Sigmoid colon (tissue), 7 donors: ENCODE results near the gene CCDC157. TPM values are rescaled to one million over a fixed set of nuclear protein-coding genes. Genes with fewer than 3 reads are reported as not detected.

Experiments
- DNase-seq: peaks from one replicate; pipeline ENCODE4 v3.0.0-alpha.2; 2019
- H3K27ac ChIP-seq, 4 donors: fragments of 200-600 bp; sonication (generic); one replicate each; pipeline ENCODE4 v1.5.1; 2016 to 2019; ENCODE audit warnings: mild to moderate bottlenecking in 1 of 4
- H3K27me3 ChIP-seq, 3 donors: fragments of 200-600 bp; sonication (generic); one replicate each; pipeline ENCODE4 v1.5.1; 2019; ENCODE audit warnings: mild to moderate bottlenecking in 1 of 3
- H3K36me3 ChIP-seq, 4 donors: fragments of 200-600 bp; sonication (generic); one replicate each; pipeline ENCODE4 v1.5.1; 2016 to 2019
- H3K4me1 ChIP-seq, 4 donors: fragments of 200-600 bp; sonication (generic); one replicate each; pipeline ENCODE4 v1.5.1; 2017 to 2019
- H3K4me3 ChIP-seq, 4 donors: fragments of 200-600 bp; sonication (generic); one replicate each; pipeline ENCODE4 v1.5.1; 2017 to 2019; ENCODE audit warnings: mild to moderate bottlenecking in 2 of 4, moderate library complexity in 1 of 4
- H3K9me3 ChIP-seq, 4 donors: fragments of 200-600 bp in 3 of 4; sonication (generic) in 3 of 4; one replicate each; pipeline versions ENCODE4 v1.5.1 to v1.6.1; 2013 to 2019
- EP300 ChIP-seq, 4 donors: sonication (generic); formaldehyde crosslinking; IDR thresholded peaks; one replicate each; pipeline ENCODE4 v1.6.1; 2017; ENCODE audit warnings: antibody characterized with exemption in 4 of 4
- POLR2A ChIP-seq, 2 donors: fragments of 450-650 bp; IDR thresholded peaks; one replicate each; pipeline ENCODE4 v1.6.1; 2016; ENCODE audit warnings: antibody characterized with exemption in 2 of 2, mild to moderate bottlenecking in 2 of 2, moderate library complexity in 2 of 2
- POLR2AphosphoS5 ChIP-seq, 4 donors: sonication (generic); formaldehyde crosslinking; IDR thresholded peaks; one replicate each; pipeline ENCODE4 v1.6.1; 2017; ENCODE audit warnings: antibody characterized with exemption in 4 of 4
- WGBS, 2 donors: extraction: QIAGEN DNeasy Blood & Tissue Kit; methylation state at CpG; one replicate each; pipeline ENCODE4 v1.1.7; 2013; 5-methylcytosine and 5-hydroxymethylcytosine counted together
- intact Hi-C: fragments of 100-400 bp; cut with DNase I; formaldehyde crosslinking; loops from one replicate; pipeline ENCODE4 v1.15.1; 2023
- polyA plus RNA-seq, 3 donors: library from polyadenylated mRNA; stranded (reverse); fragments of 200-250 nt; gene quantifications; one replicate each; pipeline ENCODE4 v1.2.3, GENCODE V29; 2013
- total RNA-seq, 4 donors: library from RNA; depleted of rRNA; stranded (reverse); fragments of >200 nt; gene quantifications; one replicate each; pipeline ENCODE4 v1.1.0, GENCODE V29; 2016
- TF ChIP-seq, protein P1 (sequence below), 4 experiments: fragments of 450-650 bp in 3 of 4; fragments of 200-600 bp in 1 of 4; IDR thresholded peaks; one replicate each; pipeline ENCODE4 v1.5.1; 2016 to 2019; ENCODE audit warnings: antibody characterized with exemption in 4 of 4, mild to moderate bottlenecking in 3 of 4, moderate library complexity in 2 of 4
- donor health status: healthy with polysubstance abuse.
- donor health status: Bipolar disorder and iron deficiency.
- donor health status: healthy.

Gene CCDC157
- total and polyA plus RNA-seq, 7 donors: 0.83 to 2.0 (median 1.6) TPM

DNA sequence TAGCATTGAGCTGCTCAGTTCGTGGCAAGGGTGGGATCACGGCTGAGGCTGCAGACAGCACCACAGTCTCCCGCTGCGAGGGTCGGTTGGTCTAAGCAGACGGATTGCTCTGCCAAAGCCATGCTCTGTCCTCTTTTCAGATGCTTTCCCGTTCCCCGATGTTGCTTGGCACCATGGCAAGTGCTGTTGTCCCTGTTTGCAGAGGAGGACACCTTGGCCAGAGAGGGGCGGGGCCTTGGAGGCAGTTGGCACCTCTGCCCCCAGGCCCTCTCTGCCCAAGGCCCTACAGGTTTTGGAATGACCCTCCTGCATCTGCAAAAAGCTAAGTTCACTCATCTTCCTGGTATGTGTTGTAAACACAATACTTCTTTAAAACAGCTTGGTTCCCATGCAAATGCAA is 11.6 kb downstream of the CCDC157 start:
- Histone ChIP-seq H3K4me1 (no peaks in the 10 kb centered on the region), H3K9me3 (no peaks in the 10 kb centered on the region), H3K27me3 (no peaks in the 10 kb centered on the region), H3K4me3 (no peak overlapping the region), H3K27ac (no peak overlapping the region), H3K36me3 (no peaks in the 10 kb centered on the region)
- DNase-seq: no peak
- intact Hi-C loops: no loop called here
- WGBS, 2 donors: 89 to 93% methylated on average over 9 of the region's 9 CpGs
- TF ChIP-seq, protein P1, sequence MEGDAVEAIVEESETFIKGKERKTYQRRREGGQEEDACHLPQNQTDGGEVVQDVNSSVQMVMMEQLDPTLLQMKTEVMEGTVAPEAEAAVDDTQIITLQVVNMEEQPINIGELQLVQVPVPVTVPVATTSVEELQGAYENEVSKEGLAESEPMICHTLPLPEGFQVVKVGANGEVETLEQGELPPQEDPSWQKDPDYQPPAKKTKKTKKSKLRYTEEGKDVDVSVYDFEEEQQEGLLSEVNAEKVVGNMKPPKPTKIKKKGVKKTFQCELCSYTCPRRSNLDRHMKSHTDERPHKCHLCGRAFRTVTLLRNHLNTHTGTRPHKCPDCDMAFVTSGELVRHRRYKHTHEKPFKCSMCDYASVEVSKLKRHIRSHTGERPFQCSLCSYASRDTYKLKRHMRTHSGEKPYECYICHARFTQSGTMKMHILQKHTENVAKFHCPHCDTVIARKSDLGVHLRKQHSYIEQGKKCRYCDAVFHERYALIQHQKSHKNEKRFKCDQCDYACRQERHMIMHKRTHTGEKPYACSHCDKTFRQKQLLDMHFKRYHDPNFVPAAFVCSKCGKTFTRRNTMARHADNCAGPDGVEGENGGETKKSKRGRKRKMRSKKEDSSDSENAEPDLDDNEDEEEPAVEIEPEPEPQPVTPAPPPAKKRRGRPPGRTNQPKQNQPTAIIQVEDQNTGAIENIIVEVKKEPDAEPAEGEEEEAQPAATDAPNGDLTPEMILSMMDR (IDR thresholded peaks at IDR 0.05): no peak
- TF ChIP-seq POLR2AphosphoS5 (IDR thresholded peaks at IDR 0.05): no peak
- no peak for TF ChIP-seq POLR2A (IDR thresholded peaks at IDR 0.05)
- TF ChIP-seq EP300 (IDR thresholded peaks at IDR 0.05): no peak

- intact Hi-C loops: no loop called here
- no peaks in the 10 kb centered on the region for H3K36me3 ChIP-seq
- WGBS, 2 donors: 93 to 94% methylated on average over 19 of the region's 19 CpGs
- TF ChIP-seq, protein P1 (IDR thresholded peaks at IDR 0.05): no peak
- TF ChIP-seq EP300 (IDR thresholded peaks at IDR 0.05): no peak
- no peak for TF ChIP-seq POLR2AphosphoS5 (IDR thresholded peaks at IDR 0.05)
- no peak for TF ChIP-seq POLR2A (IDR thresholded peaks at IDR 0.05)
- no peak for DNase-seq
- H3K4me3 ChIP-seq: no peak overlapping the region
- H3K4me1 ChIP-seq: no peaks in the 10 kb centered on the region
- H3K9me3 ChIP-seq: no peaks in the 10 kb centered on the region
- no peak overlapping the region for H3K27ac ChIP-seq
- no peaks in the 10 kb centered on the region for H3K27me3 ChIP-seq
Observed at GRCh38 chr22:30370641-30371230, 13.9 kb downstream of the CCDC157 start.

DNA sequence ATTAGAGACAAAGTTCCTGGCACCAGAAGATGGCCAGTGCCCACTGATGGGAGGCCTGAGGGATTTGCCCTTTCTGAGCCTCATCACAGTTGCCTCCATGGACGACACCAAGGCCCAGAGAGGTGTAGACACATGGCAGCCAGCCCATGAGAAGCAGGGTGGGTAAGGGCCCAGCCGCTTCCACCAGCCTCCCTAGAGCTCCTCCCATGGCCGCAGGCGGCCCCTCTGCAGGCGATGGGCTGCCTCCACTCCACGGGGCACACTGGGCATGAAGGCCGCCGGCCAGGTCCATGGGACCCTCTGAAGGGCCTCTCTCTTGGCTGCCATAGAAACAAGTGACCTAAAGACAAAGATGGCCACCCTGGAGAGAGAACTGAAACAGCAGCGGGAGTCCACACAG is 14.5 kb downstream of the CCDC157 start:
- intact Hi-C loops: no loop called here
- no peak overlapping the region for H3K27ac ChIP-seq
- no peaks in the 10 kb centered on the region for H3K27me3 ChIP-seq
- no peak overlapping the region for H3K4me3 ChIP-seq
- no peak for DNase-seq
- no peak for TF ChIP-seq POLR2AphosphoS5 (IDR thresholded peaks at IDR 0.05)
- no peak for TF ChIP-seq EP300 (IDR thresholded peaks at IDR 0.05)
- TF ChIP-seq POLR2A (IDR thresholded peaks at IDR 0.05): no peak
- TF ChIP-seq, protein P1 (IDR thresholded peaks at IDR 0.05): no peak
- no peaks in the 10 kb centered on the region for H3K4me1 ChIP-seq
- 94 to 97% methylated on average over 9 of the region's 9 CpGs for WGBS, 2 donors
- no peaks in the 10 kb centered on the region for H3K9me3 ChIP-seq
- no peaks in the 10 kb centered on the region for H3K36me3 ChIP-seq

- Histone ChIP-seq H3K27ac (no peak overlapping the region), H3K9me3 (no peaks in the 10 kb centered on the region), H3K36me3 (no peaks in the 10 kb centered on the region), H3K27me3 (no peaks in the 10 kb centered on the region), H3K4me1 (no peaks in the 10 kb centered on the region), H3K4me3 (no peak overlapping the region)
- DNase-seq: no peak
- no peak for TF ChIP-seq POLR2AphosphoS5 (IDR thresholded peaks at IDR 0.05)
- no peak for TF ChIP-seq EP300 (IDR thresholded peaks at IDR 0.05)
- TF ChIP-seq, protein P1 (IDR thresholded peaks at IDR 0.05): no peak
- no peak for TF ChIP-seq POLR2A (IDR thresholded peaks at IDR 0.05)
- intact Hi-C loops: no loop called here
- WGBS, 2 donors: 64 to 86% methylated on average over 13 of the region's 13 CpGs
Observed at GRCh38 chr22:30371981-30372380, 15.2 kb downstream of the CCDC157 start.

- no peaks in the 10 kb centered on the region for H3K4me1 ChIP-seq
- DNase-seq: no peak
- 60 to 78% methylated on average over 8 of the region's 8 CpGs for WGBS, 2 donors
- no peaks in the 10 kb centered on the region for H3K27me3 ChIP-seq
- no peak overlapping the region for H3K27ac ChIP-seq
- intact Hi-C loops: no loop called here
- TF ChIP-seq EP300 (IDR thresholded peaks at IDR 0.05) (no peak), POLR2AphosphoS5 (IDR thresholded peaks at IDR 0.05) (no peak), POLR2A (IDR thresholded peaks at IDR 0.05) (no peak)
- TF ChIP-seq, protein P1 (IDR thresholded peaks at IDR 0.05): no peak
- no peaks in the 10 kb centered on the region for H3K9me3 ChIP-seq
- no peak overlapping the region for H3K4me3 ChIP-seq
- no peaks in the 10 kb centered on the region for H3K36me3 ChIP-seq
Observed at GRCh38 chr22:30372915-30373314, 16.1 kb downstream of the CCDC157 start.
